Measurements from ENCODE around the gene FAR2.

DNA sequence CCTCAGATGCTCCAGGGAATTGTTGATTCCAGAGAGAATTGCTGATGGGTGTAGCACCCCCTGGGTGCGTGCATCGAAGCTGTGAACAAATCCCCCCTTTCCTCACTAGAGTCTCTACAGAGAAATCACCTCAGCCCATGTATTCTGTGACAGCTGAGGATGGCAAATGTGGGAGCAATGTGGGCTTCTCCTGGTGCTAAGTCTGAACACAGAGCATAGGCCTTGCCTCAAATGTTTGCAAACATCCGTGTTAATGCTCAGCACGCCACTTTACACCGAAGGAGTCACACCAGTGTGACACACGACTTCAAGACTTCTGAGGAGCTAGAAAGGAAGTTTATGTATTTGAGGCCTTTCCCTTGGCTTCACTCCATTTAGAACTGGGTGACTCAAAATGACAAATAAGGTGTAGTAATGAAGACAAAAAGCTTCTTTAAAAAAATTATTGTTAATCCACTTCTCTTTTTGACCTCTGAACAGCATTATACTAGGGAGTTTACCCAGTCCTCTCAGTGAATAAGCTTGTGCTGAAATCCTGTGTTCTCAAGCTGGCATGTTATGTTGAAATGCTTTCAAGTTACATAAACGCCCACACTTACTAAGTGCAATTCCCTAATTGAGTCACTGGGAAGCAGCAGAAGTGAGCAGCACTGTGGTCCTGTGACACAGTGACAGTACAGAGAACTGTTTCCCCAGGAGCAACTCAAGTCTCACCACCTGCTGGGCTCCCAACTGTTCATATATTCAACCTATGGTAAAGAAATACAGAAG is 92.9 kb downstream of the FAR2 start:
- TF ChIP-seq, protein P1, sequence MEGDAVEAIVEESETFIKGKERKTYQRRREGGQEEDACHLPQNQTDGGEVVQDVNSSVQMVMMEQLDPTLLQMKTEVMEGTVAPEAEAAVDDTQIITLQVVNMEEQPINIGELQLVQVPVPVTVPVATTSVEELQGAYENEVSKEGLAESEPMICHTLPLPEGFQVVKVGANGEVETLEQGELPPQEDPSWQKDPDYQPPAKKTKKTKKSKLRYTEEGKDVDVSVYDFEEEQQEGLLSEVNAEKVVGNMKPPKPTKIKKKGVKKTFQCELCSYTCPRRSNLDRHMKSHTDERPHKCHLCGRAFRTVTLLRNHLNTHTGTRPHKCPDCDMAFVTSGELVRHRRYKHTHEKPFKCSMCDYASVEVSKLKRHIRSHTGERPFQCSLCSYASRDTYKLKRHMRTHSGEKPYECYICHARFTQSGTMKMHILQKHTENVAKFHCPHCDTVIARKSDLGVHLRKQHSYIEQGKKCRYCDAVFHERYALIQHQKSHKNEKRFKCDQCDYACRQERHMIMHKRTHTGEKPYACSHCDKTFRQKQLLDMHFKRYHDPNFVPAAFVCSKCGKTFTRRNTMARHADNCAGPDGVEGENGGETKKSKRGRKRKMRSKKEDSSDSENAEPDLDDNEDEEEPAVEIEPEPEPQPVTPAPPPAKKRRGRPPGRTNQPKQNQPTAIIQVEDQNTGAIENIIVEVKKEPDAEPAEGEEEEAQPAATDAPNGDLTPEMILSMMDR (IDR thresholded peaks at IDR 0.05), result no peak
- TF ChIP-seq POLR2A (IDR thresholded peaks at IDR 0.05), result no peak
